ENCODE measurements around the gene ADAP1. TPM values are rescaled to one million over a fixed set of nuclear protein-coding genes. Genes with fewer than 3 reads are reported as not detected.

The ADAP1 gene
- polyA plus RNA-seq, 1 experiment: 0.87 TPM

DNA sequence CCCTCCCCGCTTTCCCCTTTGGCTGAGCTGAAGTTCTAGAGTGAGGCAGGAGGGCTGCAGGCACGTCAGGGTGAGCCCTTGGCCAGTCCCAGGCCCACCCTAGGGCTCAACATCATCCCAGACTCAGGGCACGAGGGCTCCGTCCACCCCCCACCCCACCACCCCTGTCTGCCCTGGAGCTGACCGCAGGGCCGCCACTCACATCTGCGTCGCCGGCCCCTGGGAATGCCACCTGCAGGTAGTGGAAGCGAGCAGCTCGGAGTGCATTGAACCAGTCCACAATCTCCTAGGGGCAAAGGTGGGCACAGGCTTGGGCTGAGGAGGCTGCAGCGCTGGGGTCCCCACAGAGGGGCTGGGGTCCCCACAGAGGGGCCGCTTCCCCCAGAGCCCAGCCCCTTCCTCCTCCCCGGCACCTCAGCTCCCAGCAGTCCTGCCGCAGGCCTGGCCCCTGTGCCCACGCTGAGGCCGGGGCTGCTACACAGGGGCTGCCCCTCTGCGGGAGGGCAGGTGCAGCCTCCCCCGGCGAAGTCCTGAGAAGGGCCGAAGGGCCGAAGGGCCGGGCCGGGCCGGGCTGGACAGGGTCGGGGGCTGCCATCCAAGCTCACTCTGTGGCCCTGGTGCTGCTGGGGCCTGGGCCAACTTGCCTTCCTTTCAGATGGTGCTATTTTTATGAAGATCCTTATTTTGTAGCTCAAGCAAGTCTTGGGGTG, 54.0 kb downstream of the ADAP1 start:
- no peak for DNase-seq (ENCODE audit: low read depth, low spot score)
- H3K9me3 ChIP-seq (ENCODE audit: control insufficient read depth, insufficient read depth, low read length): peaks cover 10% of the 10 kb centered on the region; the same call in 1 of the 2 replicates
- no peaks in the 10 kb centered on the region for H3K27me3 ChIP-seq (ENCODE audit: control insufficient read depth, insufficient read depth, low read length)
- ChIA-PET POLR2A (no interaction called here), CTCF (no interaction called here)
- no peak overlapping the region for H3K4me3 ChIP-seq (ENCODE audit: low read depth, low read length)
- no peak overlapping the region for H3K27ac ChIP-seq (ENCODE audit: low read depth, low read length)
- TF ChIP-seq, protein P1, sequence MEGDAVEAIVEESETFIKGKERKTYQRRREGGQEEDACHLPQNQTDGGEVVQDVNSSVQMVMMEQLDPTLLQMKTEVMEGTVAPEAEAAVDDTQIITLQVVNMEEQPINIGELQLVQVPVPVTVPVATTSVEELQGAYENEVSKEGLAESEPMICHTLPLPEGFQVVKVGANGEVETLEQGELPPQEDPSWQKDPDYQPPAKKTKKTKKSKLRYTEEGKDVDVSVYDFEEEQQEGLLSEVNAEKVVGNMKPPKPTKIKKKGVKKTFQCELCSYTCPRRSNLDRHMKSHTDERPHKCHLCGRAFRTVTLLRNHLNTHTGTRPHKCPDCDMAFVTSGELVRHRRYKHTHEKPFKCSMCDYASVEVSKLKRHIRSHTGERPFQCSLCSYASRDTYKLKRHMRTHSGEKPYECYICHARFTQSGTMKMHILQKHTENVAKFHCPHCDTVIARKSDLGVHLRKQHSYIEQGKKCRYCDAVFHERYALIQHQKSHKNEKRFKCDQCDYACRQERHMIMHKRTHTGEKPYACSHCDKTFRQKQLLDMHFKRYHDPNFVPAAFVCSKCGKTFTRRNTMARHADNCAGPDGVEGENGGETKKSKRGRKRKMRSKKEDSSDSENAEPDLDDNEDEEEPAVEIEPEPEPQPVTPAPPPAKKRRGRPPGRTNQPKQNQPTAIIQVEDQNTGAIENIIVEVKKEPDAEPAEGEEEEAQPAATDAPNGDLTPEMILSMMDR (IDR thresholded peaks at IDR 0.05; ENCODE audit: low read depth, low read length): no peak

DNA sequence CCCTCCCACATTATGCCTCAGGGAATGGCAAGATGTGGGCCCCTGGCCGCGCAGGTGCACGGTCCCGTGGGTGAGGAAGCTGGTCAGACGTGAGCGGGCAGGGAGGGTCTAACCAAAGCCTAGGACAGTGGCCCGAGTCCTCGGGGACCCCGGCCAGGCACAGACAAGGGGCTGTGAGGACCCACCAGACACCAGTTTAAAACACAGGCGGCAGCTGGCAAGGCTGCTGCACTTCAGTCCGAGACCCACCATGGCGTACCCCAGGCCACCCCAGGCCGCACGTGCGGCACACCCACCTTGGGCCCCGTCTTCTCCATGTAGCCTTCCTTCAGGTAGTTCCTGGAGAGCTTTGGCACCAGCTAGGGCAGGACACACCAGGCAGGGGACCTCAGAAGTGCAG, 54.7 kb downstream of the ADAP1 start:
- DNase-seq (ENCODE audit: low read depth, low spot score): no peak
- no peak overlapping the region for H3K27ac ChIP-seq (ENCODE audit: low read depth, low read length)
- ChIA-PET POLR2A (no interaction called here), CTCF (no interaction called here)
- H3K27me3 ChIP-seq (ENCODE audit: control insufficient read depth, insufficient read depth, low read length): no peaks in the 10 kb centered on the region
- TF ChIP-seq, protein P1 (IDR thresholded peaks at IDR 0.05; ENCODE audit: low read depth, low read length): no peak
- H3K9me3 ChIP-seq (ENCODE audit: control insufficient read depth, insufficient read depth, low read length): peaks cover 11% of the 10 kb centered on the region; the same call in 1 of the 2 replicates
- H3K4me3 ChIP-seq (ENCODE audit: low read depth, low read length): no peak overlapping the region

DNA sequence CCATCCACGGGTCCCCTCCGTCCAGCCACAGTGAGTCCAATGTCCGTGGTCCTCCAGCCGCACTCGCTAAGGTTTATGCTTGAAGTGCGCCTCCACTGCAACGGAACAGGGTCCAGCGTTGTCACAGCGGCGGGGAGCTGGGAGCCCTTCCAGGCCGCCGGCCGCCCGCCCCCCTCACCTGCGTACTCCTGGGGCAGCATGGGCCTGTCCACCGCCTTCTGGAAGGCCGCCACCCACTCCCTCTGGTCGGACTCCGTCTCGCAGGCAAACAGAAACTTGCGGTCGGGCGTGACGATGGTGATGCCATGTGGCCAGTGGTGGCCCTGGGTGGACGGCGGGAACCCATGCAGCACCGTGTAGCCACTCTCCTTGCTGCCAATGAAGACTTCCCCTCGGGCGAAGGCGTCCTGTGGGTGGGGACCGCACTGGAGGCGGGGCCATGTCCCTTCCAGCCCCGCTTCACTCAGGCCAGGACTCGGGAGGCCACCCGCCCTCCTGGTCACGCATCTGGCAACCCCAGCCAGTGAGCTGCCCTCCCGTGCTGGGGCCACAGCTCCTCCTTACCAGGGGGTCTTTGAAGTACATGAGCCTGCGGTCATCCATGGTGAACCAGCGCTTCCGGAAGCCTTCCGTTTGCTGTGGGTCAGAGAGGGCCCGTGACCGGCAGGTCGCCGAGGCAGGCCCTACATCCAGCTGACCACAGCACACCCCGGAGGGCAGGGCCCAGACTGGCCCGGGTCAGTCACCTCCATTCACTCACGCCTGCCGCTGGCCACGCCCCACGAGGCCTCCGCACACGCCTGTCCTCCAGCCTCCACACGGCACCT, 55.4 kb downstream of the ADAP1 start:
- ChIA-PET CTCF (no interaction called here), POLR2A (no interaction called here)
- DNase-seq (ENCODE audit: low read depth, low spot score): no peak
- TF ChIP-seq, protein P1 (IDR thresholded peaks at IDR 0.05; ENCODE audit: low read depth, low read length): no peak
- no peaks in the 10 kb centered on the region for H3K27me3 ChIP-seq (ENCODE audit: control insufficient read depth, insufficient read depth, low read length)
- no peak overlapping the region for H3K4me3 ChIP-seq (ENCODE audit: low read depth, low read length)
- peaks cover 13% of the 10 kb centered on the region; the same call in 1 of the 2 replicates for H3K9me3 ChIP-seq (ENCODE audit: control insufficient read depth, insufficient read depth, low read length)
- H3K27ac ChIP-seq (ENCODE audit: low read depth, low read length): no peak overlapping the region

DNA sequence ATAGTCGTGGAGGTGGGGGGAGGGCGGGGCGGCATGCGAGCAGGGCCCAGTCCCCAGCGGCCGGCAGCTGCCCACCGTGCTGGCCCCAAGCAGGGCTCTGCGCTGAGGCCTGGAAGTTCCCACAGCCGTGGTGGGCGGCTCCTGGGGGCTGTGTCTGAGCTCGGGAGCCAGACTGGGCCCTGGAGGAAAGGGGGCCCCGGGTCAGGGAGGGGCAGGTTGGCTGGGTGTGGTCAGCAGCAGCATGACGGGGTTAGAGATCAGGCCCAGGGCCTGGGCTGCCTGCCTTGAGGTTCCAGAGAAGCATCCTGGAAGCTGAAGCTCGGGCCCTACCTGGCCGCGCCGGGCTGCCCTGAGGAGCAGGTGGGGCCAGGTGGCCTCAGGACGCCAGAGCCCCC, 56.0 kb downstream of the ADAP1 start:
- no peak for DNase-seq (ENCODE audit: low read depth, low spot score)
- TF ChIP-seq, protein P1 (IDR thresholded peaks at IDR 0.05; ENCODE audit: low read depth, low read length): no peak
- H3K4me3 ChIP-seq (ENCODE audit: low read depth, low read length): no peak overlapping the region
- H3K27ac ChIP-seq (ENCODE audit: low read depth, low read length): no peak overlapping the region
- ChIA-PET CTCF (no interaction called here), POLR2A (no interaction called here)
- H3K9me3 ChIP-seq (ENCODE audit: control insufficient read depth, insufficient read depth, low read length): peaks cover 13% of the 10 kb centered on the region; the same call in 1 of the 2 replicates
- no peaks in the 10 kb centered on the region for H3K27me3 ChIP-seq (ENCODE audit: control insufficient read depth, insufficient read depth, low read length)

DNA sequence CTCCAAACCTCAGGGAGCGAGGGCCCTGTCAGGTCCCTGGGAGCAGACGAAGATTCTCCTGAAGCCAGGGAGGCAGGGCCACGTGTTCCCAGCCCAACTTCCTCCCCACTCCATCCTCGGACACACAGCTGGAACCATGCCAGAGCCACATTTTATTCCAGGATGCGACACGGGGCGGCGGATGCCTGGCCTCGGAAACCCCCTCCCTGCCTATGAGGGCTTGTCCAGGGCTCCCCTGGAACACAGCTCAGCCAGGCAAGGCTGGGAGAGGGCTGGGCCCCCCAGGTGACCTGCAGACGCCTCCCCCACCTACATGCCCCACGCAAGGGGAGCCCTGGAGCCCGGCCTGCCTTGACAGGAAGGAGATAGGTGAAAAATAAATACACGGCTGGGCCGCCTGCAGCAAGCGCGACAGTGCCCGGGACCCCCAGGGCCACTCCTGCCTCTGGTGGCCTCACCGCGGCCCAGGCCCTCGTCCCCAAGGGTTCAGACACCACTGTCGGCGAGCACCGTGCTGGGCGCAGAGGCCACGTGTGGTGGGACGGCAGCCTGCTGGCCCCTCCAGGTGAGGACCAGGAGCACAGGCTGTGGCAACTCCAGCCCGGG, 56.6 kb downstream of the ADAP1 start:
- ChIA-PET POLR2A (no interaction called here), CTCF (no interaction called here)
- H3K27me3 ChIP-seq (ENCODE audit: control insufficient read depth, insufficient read depth, low read length): no peaks in the 10 kb centered on the region
- H3K4me3 ChIP-seq (ENCODE audit: low read depth, low read length): no peak overlapping the region
- H3K9me3 ChIP-seq (ENCODE audit: control insufficient read depth, insufficient read depth, low read length): peaks cover 18% of the 10 kb centered on the region; the same call in 1 of the 2 replicates
- no peak for DNase-seq (ENCODE audit: low read depth, low spot score)
- TF ChIP-seq, protein P1 (IDR thresholded peaks at IDR 0.05; ENCODE audit: low read depth, low read length): no peak
- no peak overlapping the region for H3K27ac ChIP-seq (ENCODE audit: low read depth, low read length)

All from AG04450 (cell line).